GM12878 (cell line): Measurements from ENCODE around the gene SERPINB6. TPM values are rescaled to one million over a fixed set of nuclear protein-coding genes. Genes with fewer than 3 reads are reported as not detected.

Source experiments
- IKZF1 ChIP-seq: fragments of 450-650 bp; conservative IDR thresholded peaks from 2 replicates; pipeline ENCODE4 v1.6.1; 2017; ENCODE audit warnings: antibody characterized with exemption, mild to moderate bottlenecking
- IKZF2 ChIP-seq, 2 experiments: fragments of 450-650 bp; IDR thresholded peaks; 2 replicates each; pipeline ENCODE4 v1.6.1; 2017; ENCODE audit warnings: mild to moderate bottlenecking in 2 of 2, moderate library complexity in 2 of 2
- SRF ChIP-seq, 2 experiments: IDR thresholded peaks; 2 replicates each; pipeline ENCODE4 v1.6.1; 2011; ENCODE audit warnings: low read depth in 2 of 2, low read length in 2 of 2, mild to moderate bottlenecking in 1 of 2, moderate library complexity in 1 of 2
- polyA plus RNA-seq, 11 experiments: library from polyadenylated mRNA; depleted of rRNA in 4 of 11; unstranded in 6 of 11; stranded (reverse) in 5 of 11; fragments of >200 nt; fragmentation: Nextera tagmentation in 4 of 11; fragmentation: Illumina TruSeq in 1 of 11; extraction: Ambion mirVana in 4 of 11; extraction: Trizol in 1 of 11; gene quantifications; 1 replicate in 1 of 11; 2 replicates in 10 of 11; pipeline versions ENCODE4 v1.2.1 to v1.2.3, GENCODE V29; 2011 to 2016; ENCODE audit warnings: inconsistent platforms in 2 of 11, missing spikeins in 2 of 11, low read depth in 1 of 11
- total RNA-seq, 4 experiments: library from RNA; depleted of rRNA in 3 of 4; stranded (reverse); fragments of >200 nt in 3 of 4; fragmentation: Illumina TruSeq in 1 of 4; extraction: Trizol in 1 of 4; gene quantifications; 2 replicates each; pipeline versions ENCODE4 v1.2.1 to v1.2.3, GENCODE V29; 2013 to 2021
- TF ChIP-seq, protein P1 (sequence below): fragments of 450-650 bp; formaldehyde crosslinking; IDR thresholded peaks from 2 replicates; pipeline ENCODE4 v1.5.0; 2022; ENCODE audit warnings: mild to moderate bottlenecking, missing genetic modification characterization
- TF ChIP-seq, protein P2 (sequence below), 3 experiments: IDR thresholded peaks in 2 of 3; conservative IDR thresholded peaks in 1 of 3; 2 replicates each; pipeline ENCODE4 v1.5.1; 2011; ENCODE audit warnings: low read depth in 3 of 3, low read length in 3 of 3, mild to moderate bottlenecking in 3 of 3, control low read depth in 2 of 3, moderate library complexity in 2 of 3, inconsistent platforms in 1 of 3, mixed read lengths in 1 of 3; ENCODE audit not compliant: control insufficient read depth in 2 of 3, insufficient read depth in 1 of 3; ENCODE audit errors: extremely low read depth in 1 of 3

SERPINB6 gene
- total and polyA plus RNA-seq, 10 of the 15 experiments (the other 5 are each of a cell fraction or from before 2014, with no cell fraction given), result 0.37 to 2.2 (median 0.68) TPM; not detected in 1

DNA sequence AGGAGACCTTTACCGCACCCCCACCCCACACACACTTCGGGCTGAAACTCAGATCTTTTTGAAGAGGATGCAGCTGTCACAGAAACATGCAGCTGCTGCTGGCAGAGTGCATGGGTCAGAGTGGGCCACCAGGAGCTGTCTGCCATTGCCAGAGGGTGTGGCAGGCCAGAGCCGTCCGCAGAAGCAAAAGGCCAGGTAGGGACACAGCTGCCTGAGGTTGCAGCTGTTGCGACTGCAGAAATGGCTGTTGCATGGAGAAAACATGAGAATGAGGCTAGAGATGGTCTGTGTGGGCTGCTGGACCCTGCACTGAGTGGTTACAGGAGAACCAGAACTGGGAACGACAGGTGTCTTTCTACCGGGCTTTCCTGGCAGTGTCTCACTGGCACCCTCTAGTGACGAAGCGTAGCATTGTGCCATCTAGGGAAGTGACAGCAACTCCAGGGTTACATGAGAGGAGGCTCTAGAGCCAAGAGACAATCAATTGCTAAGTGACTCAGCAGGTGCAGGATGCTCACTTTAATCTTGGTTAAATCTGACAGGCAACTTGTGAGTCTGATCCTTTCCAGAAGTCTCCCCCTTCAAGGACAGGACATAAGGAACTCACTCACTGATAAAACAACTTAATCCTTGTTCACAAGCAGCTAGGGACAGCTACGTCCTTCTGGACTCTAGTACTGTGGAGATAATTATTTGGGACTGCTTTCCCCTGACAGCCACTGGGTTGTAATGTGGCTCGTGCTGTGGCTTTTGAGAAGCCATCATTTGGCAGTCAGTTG, 39.2 kb downstream of the SERPINB6 start (continued):
- TF ChIP-seq, protein P1, sequence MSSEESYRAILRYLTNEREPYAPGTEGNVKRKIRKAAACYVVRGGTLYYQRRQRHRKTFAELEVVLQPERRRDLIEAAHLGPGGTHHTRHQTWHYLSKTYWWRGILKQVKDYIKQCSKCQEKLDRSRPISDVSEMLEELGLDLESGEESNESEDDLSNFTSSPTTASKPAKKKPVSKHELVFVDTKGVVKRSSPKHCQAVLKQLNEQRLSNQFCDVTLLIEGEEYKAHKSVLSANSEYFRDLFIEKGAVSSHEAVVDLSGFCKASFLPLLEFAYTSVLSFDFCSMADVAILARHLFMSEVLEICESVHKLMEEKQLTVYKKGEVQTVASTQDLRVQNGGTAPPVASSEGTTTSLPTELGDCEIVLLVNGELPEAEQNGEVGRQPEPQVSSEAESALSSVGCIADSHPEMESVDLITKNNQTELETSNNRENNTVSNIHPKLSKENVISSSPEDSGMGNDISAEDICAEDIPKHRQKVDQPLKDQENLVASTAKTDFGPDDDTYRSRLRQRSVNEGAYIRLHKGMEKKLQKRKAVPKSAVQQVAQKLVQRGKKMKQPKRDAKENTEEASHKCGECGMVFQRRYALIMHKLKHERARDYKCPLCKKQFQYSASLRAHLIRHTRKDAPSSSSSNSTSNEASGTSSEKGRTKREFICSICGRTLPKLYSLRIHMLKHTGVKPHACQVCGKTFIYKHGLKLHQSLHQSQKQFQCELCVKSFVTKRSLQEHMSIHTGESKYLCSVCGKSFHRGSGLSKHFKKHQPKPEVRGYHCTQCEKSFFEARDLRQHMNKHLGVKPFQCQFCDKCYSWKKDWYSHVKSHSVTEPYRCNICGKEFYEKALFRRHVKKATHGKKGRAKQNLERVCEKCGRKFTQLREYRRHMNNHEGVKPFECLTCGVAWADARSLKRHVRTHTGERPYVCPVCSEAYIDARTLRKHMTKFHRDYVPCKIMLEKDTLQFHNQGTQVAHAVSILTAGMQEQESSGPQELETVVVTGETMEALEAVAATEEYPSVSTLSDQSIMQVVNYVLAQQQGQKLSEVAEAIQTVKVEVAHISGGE, result no peak
- TF ChIP-seq SRF (IDR thresholded peaks at IDR 0.05; ENCODE audit: low read depth in 2 of 2, low read length in 2 of 2) (peak in 1 of 2 experiments; percentile 47; a peak in 1 of 4 replicates), IKZF1 (peak; percentile 41; the same call in 1 of the 2 replicates), IKZF2 (IDR thresholded peaks at IDR 0.05) (no peak)
- TF ChIP-seq, protein P2, sequence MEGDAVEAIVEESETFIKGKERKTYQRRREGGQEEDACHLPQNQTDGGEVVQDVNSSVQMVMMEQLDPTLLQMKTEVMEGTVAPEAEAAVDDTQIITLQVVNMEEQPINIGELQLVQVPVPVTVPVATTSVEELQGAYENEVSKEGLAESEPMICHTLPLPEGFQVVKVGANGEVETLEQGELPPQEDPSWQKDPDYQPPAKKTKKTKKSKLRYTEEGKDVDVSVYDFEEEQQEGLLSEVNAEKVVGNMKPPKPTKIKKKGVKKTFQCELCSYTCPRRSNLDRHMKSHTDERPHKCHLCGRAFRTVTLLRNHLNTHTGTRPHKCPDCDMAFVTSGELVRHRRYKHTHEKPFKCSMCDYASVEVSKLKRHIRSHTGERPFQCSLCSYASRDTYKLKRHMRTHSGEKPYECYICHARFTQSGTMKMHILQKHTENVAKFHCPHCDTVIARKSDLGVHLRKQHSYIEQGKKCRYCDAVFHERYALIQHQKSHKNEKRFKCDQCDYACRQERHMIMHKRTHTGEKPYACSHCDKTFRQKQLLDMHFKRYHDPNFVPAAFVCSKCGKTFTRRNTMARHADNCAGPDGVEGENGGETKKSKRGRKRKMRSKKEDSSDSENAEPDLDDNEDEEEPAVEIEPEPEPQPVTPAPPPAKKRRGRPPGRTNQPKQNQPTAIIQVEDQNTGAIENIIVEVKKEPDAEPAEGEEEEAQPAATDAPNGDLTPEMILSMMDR (IDR thresholded peaks at IDR 0.05 in 2 of 3, conservative IDR thresholded peaks at IDR 0.05 in 1 of 3; ENCODE audit: control insufficient read depth in 2 of 3, extremely low read depth in 1 of 3, insufficient read depth in 1 of 3, low read depth in 3 of 3, low read length in 3 of 3), result peak; percentile 97 to 98 (median 97); a peak in 5 of 6 replicates
- TF ChIP-seq, all 136 proteins: peak for 22
